Fibroblast of lung (primary cell): ENCODE results near the gene ETF1. TPM values are rescaled to one million over a fixed set of nuclear protein-coding genes. Genes with fewer than 3 reads are reported as not detected.
"Not testable (repeated sequence)": the region's sequence is repeated elsewhere in the genome, so short reads cannot be mapped to it uniquely, and the experiment has no call there.

ENCODE experiments used
- DNase-seq, 2 donors: peaks; one replicate each; pipeline versions ENCODE4 v3.0.0 to v3.0.0-alpha.2; 2010; ENCODE audit warnings: low read depth in 2 of 2
- H2AFZ ChIP-seq: 2 replicates; pipeline ENCODE4 v1.5.1; 2012; ENCODE audit warnings: low read length, control low read depth, inconsistent platforms
- H3K27ac ChIP-seq: 2 replicates; pipeline ENCODE4 v1.5.1; 2011; ENCODE audit warnings: low read length, control low read depth; ENCODE audit not compliant: insufficient read depth
- H3K27me3 ChIP-seq: 2 replicates; pipeline ENCODE4 v1.5.1; 2011; ENCODE audit warnings: mild to moderate bottlenecking, low read length; ENCODE audit not compliant: control insufficient read depth, insufficient read depth
- H3K36me3 ChIP-seq: 2 replicates; pipeline ENCODE4 v1.5.1; 2011; ENCODE audit warnings: low read length; ENCODE audit not compliant: control insufficient read depth, insufficient read depth
- H3K4me1 ChIP-seq: 2 replicates; pipeline ENCODE4 v1.5.1; 2011; ENCODE audit warnings: low read length; ENCODE audit not compliant: control insufficient read depth, insufficient read depth; ENCODE audit errors: extremely low read depth
- H3K4me2 ChIP-seq: 2 replicates; pipeline ENCODE4 v1.5.1; 2011; ENCODE audit warnings: low read length, control low read depth; ENCODE audit not compliant: insufficient read depth; ENCODE audit errors: extremely low read depth
- H3K4me3 ChIP-seq, 4 experiments: fragments of 200-600 bp in 1 of 4; sonication (generic) in 1 of 4; replicated peaks in 1 of 4; 2 replicates each; pipeline ENCODE4 v1.5.1; 2011 to 2016; ENCODE audit warnings: low read length in 4 of 4, low read depth in 3 of 4, mild to moderate bottlenecking in 3 of 4, control low read depth in 2 of 4, inconsistent platforms in 1 of 4, mixed read lengths in 1 of 4; ENCODE audit not compliant: insufficient read depth in 1 of 4; ENCODE audit errors: control extremely low read depth in 1 of 4
- H3K79me2 ChIP-seq: 2 replicates; pipeline ENCODE4 v1.5.1; 2012; ENCODE audit warnings: mild to moderate bottlenecking, low read length, inconsistent platforms; ENCODE audit not compliant: control insufficient read depth, insufficient read depth
- H3K9ac ChIP-seq: 2 replicates; pipeline ENCODE4 v1.5.1; 2011; ENCODE audit warnings: mild to moderate bottlenecking, low read length, control low read depth; ENCODE audit not compliant: insufficient read depth
- H3K9me3 ChIP-seq: 2 replicates; pipeline ENCODE4 v1.5.1; 2012; ENCODE audit warnings: low read depth, low read length; ENCODE audit not compliant: control insufficient read depth, insufficient read depth
- H4K20me1 ChIP-seq: 2 replicates; pipeline ENCODE4 v1.5.1; 2011; ENCODE audit warnings: low read length; ENCODE audit not compliant: control insufficient read depth, insufficient read depth; ENCODE audit errors: extremely low read depth
- CTCF ChIP-seq, 2 donors: IDR thresholded peaks in 1 of 2; conservative IDR thresholded peaks in 1 of 2; 1 replicate in 1 of 2; 2 replicates in 1 of 2; pipeline ENCODE4 v1.5.1; 2011 to 2012; ENCODE audit warnings: low read length in 2 of 2, control low read depth in 1 of 2, inconsistent platforms in 1 of 2, low read depth in 1 of 2, mild to moderate bottlenecking in 1 of 2
- EZH2 ChIP-seq: IDR thresholded peaks from 2 replicates; pipeline ENCODE4 v1.5.1; 2012; ENCODE audit warnings: low read length, control low read depth, mild to moderate bottlenecking; ENCODE audit errors: missing control alignments
- polyA plus RNA-seq, 2 donors: library from polyadenylated mRNA; depleted of rRNA in 1 of 2; stranded (reverse) in 1 of 2; unstranded in 1 of 2; fragments of >200 nt; gene quantifications; 2 replicates each; pipeline ENCODE4 v1.2.1, GENCODE V29; 2011 to 2012; ENCODE audit warnings: missing spikeins in 1 of 2
- total RNA-seq: library from RNA; depleted of rRNA; stranded (reverse); fragments of >200 nt; gene quantifications from 2 replicates; pipeline ENCODE4 v1.2.1, GENCODE V29; 2014

Gene ETF1
- total and polyA plus RNA-seq, 2 donors (not counting 1 experiment from before 2014, with no cell fraction given): 94.0 to 118 TPM

GRCh38 chr5:138514021-138514420 lies 29.0 kb downstream of the ETF1 start:
- Histone ChIP-seq H4K20me1 (peaks cover 2% of the 10 kb centered on the region), H3K27me3 (no peaks in the 10 kb centered on the region), H3K9ac (no peak overlapping the region), H3K4me3 (no peak overlapping the region), H3K4me1 (no peaks in the 10 kb centered on the region), H3K36me3 (peaks cover 16% of the 10 kb centered on the region), H3K27ac (no peak overlapping the region), H2AFZ (no peak overlapping the region), H3K4me2 (no peak overlapping the region), H3K9me3 (no peaks in the 10 kb centered on the region), H3K79me2 (peaks cover 11% of the 10 kb centered on the region)
- TF ChIP-seq CTCF (conservative IDR thresholded peaks at IDR 0.05 in 1 of 2, IDR thresholded peaks at IDR 0.05 in 1 of 2; ENCODE audit: low read depth in 1 of 2, low read length in 2 of 2) (no peak), EZH2 (no peak)
- DNase-seq: no peak

DNA sequence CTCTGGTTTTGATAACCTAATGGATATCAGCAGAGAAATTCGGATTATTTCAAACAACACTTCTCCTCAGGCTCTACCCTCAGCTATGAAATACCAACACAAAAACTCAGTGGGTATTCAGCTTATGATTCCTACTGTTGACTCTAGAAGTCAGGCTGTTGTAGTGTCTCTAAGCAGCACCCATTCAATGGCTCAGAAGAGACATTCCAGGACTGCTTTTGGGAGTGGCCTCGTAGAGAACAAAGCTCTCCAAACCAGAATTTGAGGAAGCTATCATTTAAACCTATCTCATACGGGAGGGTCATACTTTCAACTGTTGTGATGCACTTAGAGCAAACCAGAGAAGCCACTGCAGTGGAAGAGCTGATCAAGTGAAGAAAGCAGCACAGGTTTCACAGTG lies 34.1 kb downstream of the ETF1 start:
- no peaks in the 10 kb centered on the region for H4K20me1 ChIP-seq
- H3K9me3 ChIP-seq: no peaks in the 10 kb centered on the region
- H3K79me2 ChIP-seq: no peaks in the 10 kb centered on the region
- peaks cover 9% of the 10 kb centered on the region for H3K36me3 ChIP-seq
- DNase-seq: no peak
- TF ChIP-seq EZH2 (no peak), CTCF (conservative IDR thresholded peaks at IDR 0.05 in 1 of 2, IDR thresholded peaks at IDR 0.05 in 1 of 2; ENCODE audit: low read depth in 1 of 2, low read length in 2 of 2) (no peak)
- no peak overlapping the region for H3K9ac ChIP-seq
- H2AFZ ChIP-seq: no peak overlapping the region
- no peaks in the 10 kb centered on the region for H3K4me1 ChIP-seq
- H3K4me2 ChIP-seq: no peak overlapping the region
- no peak overlapping the region for H3K27ac ChIP-seq
- H3K27me3 ChIP-seq: no peaks in the 10 kb centered on the region
- no peak overlapping the region for H3K4me3 ChIP-seq

- not testable (repeated sequence) for H3K4me2 ChIP-seq, H3K9me3 ChIP-seq, H3K79me2 ChIP-seq, H3K4me1 ChIP-seq, H2AFZ ChIP-seq, H3K9ac ChIP-seq, H3K27me3 ChIP-seq, H3K4me3 ChIP-seq, H3K36me3 ChIP-seq, H4K20me1 ChIP-seq, H3K27ac ChIP-seq
- peak in 1 of 2 donors; percentile 90 for DNase-seq
Observed at GRCh38 chr5:138507485-138507884, 35.6 kb downstream of the ETF1 start.
